ENCODE measurements around the gene TRPV6.

GRCh38 chr7:142930126-142930730 is 44.7 kb upstream of the TRPV6 start:
- TF ChIP-seq POLR2AphosphoS5 (IDR thresholded peaks at IDR 0.05; ENCODE audit: low read depth, low read length) (no peak), POLR2A (IDR thresholded peaks at IDR 0.05; ENCODE audit: low read depth, low read length) (no peak), TAF1 (IDR thresholded peaks at IDR 0.05; ENCODE audit: borderline replicate concordance, low read depth, low read length) (no peak)

Measured in GM12892 (cell line).